CD4-positive, alpha-beta T cell treated with Interleukin-15 for 1 hour (primary cell): Measurements from ENCODE around the gene KLF16.

Source experiments
- DNase-seq: peaks from one replicate; pipeline ENCODE4 v3.0.0-alpha.2; 2020

Gene KLF16

DNA sequence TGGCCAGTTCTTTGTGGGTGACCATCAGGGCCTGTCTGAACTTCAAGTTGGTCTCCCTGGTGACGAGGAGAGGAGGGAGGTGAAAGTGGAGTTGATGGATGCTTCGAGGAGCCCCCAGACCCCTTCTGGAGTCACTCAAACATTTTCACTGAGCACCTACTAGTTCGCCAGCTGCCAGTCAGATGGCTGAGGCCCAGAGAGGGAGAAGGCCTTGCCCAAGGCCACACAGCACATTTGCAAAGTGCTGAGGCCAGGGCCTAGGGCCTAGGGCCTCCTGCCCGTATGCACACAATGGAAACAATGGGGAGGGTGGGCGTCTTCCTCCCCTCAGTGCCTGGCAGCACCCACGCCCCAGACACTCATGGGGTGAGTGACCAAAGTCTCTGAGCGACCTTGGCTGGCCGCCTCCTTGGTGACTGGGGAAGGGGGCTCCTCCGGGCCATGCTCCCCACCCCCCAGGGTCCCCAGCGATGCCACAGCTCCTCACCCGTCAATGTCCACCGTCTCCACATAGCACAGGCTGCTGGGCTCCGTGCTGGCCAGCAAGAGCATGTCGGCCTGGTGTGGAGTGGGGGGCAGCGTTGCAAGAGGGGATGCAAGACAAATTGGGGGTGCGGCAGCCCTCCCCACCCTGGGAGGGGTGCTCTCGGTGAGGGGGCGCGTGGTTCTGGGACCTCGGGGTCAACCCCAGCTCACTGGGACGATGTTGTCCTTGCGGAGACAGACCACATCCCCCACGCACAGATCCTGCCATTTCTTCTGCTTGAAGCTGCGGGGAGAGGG is 57.8 kb downstream of the KLF16 start:
- DNase-seq: no peak

DNA sequence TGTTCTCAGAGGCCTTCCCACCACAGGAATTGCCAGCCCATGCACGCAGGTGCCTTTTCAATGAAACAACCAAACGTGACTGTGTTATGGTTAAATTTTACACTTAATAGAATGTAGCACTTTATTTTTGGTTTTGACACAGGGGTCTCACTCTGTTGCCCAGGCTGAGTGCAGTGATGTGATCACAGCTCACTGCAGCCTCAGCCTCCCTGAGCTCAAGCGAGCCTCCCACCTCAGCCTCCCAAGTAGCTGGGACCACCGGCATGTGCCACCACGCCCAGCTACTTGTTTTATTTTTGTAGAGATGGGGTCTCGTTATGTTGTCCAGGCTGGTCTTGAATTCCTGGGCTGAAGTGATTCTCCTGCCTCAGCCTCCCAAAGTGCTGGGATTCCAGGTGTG is 58.5 kb downstream of the KLF16 start:
- no peak for DNase-seq
